K562 (cell line): Measurements from ENCODE around the gene CAMP. TPM values are rescaled to one million over a fixed set of nuclear protein-coding genes. Genes with fewer than 3 reads are reported as not detected.

ENCODE experiments used
- ATAC-seq: fragments of 200-7000 bp; cut with Tn5 transposase; 3 replicates; pipeline ENCODE4 v1.9.1; 2020; ENCODE audit warnings: moderate library complexity
- BruUV-seq: library from RNA; stranded (reverse); fragments of 400-500 nt; replicated peaks from 2 replicates; lab custom pipeline; 2021; lab: Mats Ljungman, UMichigan
- CTCF ChIA-PET: fragments of 300-600 bp; formaldehyde crosslinking; extraction: SDS; loops from one replicate; lab custom pipeline; 2021; ENCODE audit warnings: low intra/inter-chr PET ratio; lab: Yijun Ruan, JAX
- POLR2A ChIA-PET: fragments of 300-600, 350-650 bp; sonication (Branson Sonifier 250); formaldehyde crosslinking; extraction: SDS; loops from one replicate; lab custom pipeline; 2021; ENCODE audit warnings: antibody characterized with exemption, inconsistent platforms; lab: Yijun Ruan, JAX
- DNase-seq, 4 experiments: peaks; one replicate each; pipeline versions ENCODE4 v3.0.0 to v3.0.0-alpha.2; 2011 to 2018; ENCODE audit warnings: low spot score in 3 of 4, mixed read lengths in 3 of 4; ENCODE audit errors: extremely low read depth in 1 of 4
- FAIRE-seq: peaks from 2 replicates; lab custom pipeline; 2011; peaks lifted over from hg19 to GRCh38; lab: Jason Lieb, UNC
- H2AFZ ChIP-seq: 2 replicates; pipeline ENCODE4 v1.6.0; 2011; ENCODE audit warnings: low read depth, low read length, control low read depth, inconsistent platforms
- H3K27ac ChIP-seq: fragments of 200-600 bp; 3 replicates; pipeline ENCODE4 v1.8.0; 2011; ENCODE audit warnings: low read depth, mild to moderate bottlenecking, control low read depth, inconsistent platforms, low read length, moderate library complexity, mixed read lengths; ENCODE audit errors: extremely low read depth
- H3K27me3 ChIP-seq, 2 experiments: fragments of 300-600 bp in 1 of 2; 2 replicates in 1 of 2; 3 replicates in 1 of 2; pipeline versions ENCODE4 v1.6.0 to v1.8.0; 2011; ENCODE audit warnings: inconsistent platforms in 2 of 2, low read length in 2 of 2, mild to moderate bottlenecking in 1 of 2, mixed read lengths in 1 of 2, moderate library complexity in 1 of 2; ENCODE audit not compliant: control insufficient read depth in 2 of 2, insufficient read depth in 2 of 2
- H3K36me3 ChIP-seq: fragments of 300-600 bp; 3 replicates; pipeline ENCODE4 v1.8.0; 2011; ENCODE audit warnings: mild to moderate bottlenecking, low read length, inconsistent platforms; ENCODE audit not compliant: control insufficient read depth, insufficient read depth
- H3K4me1 ChIP-seq, 2 experiments: fragments of 200-600 bp in 1 of 2; replicated peaks in 1 of 2; 2 replicates in 1 of 2; 3 replicates in 1 of 2; pipeline versions ENCODE4 v1.5.1 to v1.8.0; 2011; ENCODE audit warnings: inconsistent platforms in 2 of 2, low read length in 2 of 2, mild to moderate bottlenecking in 1 of 2, mixed read lengths in 1 of 2, moderate library complexity in 1 of 2; ENCODE audit not compliant: control insufficient read depth in 2 of 2, insufficient read depth in 2 of 2
- H3K4me2 ChIP-seq: 2 replicates; pipeline ENCODE4 v1.6.1; 2011; ENCODE audit warnings: low read length, control low read depth, inconsistent platforms, mixed read lengths; ENCODE audit not compliant: insufficient read depth
- H3K4me3 ChIP-seq: fragments of 200-600 bp; sonication (generic), shearing (Covaris generic); 2 replicates; pipeline ENCODE4 v1.5.1; 2016; ENCODE audit warnings: control low read depth, inconsistent platforms
- H3K79me2 ChIP-seq: fragments of 200-600 bp; 3 replicates; pipeline ENCODE4 v1.8.0; 2011; ENCODE audit warnings: low read length, inconsistent platforms; ENCODE audit not compliant: control insufficient read depth, insufficient read depth
- H3K9ac ChIP-seq, 2 experiments: 2 replicates each; pipeline versions ENCODE4 v1.6.0 to v1.6.1; 2011; ENCODE audit warnings: low read depth in 2 of 2, low read length in 2 of 2, control low read depth in 1 of 2, inconsistent platforms in 1 of 2, mild to moderate bottlenecking in 1 of 2, mixed read lengths in 1 of 2; ENCODE audit not compliant: insufficient read depth in 1 of 2
- H3K9me1 ChIP-seq: one replicate; pipeline ENCODE4 v1.6.0; 2011; ENCODE audit warnings: inconsistent platforms, mild to moderate bottlenecking, low read length, moderate library complexity; ENCODE audit not compliant: control insufficient read depth, insufficient read depth
- H3K9me3 ChIP-seq: replicated peaks from 2 replicates; pipeline ENCODE4 v1.5.1; 2011; ENCODE audit warnings: low read depth, low read length, inconsistent platforms; ENCODE audit not compliant: control insufficient read depth, insufficient read depth
- H4K20me1 ChIP-seq: replicated peaks from 2 replicates; pipeline ENCODE4 v1.6.1; 2011; ENCODE audit warnings: low read length, inconsistent platforms, mixed read lengths; ENCODE audit not compliant: control insufficient read depth, insufficient read depth
- ETV1 ChIP-seq: fragments of 450-650 bp; conservative IDR thresholded peaks from 2 replicates; pipeline ENCODE4 v1.6.1; 2016; ENCODE audit warnings: missing genetic modification characterization, control low read depth, low read depth, missing compliant biosample characterization
- HCFC1 ChIP-seq: IDR thresholded peaks from 2 replicates; pipeline ENCODE4 v1.6.1; 2012; ENCODE audit warnings: low read depth, low read length, improper control_type of control experiment
- HSF4 ChIP-seq: fragments of 250-450 bp; sonication (Bioruptor Pico); IDR thresholded peaks from 2 replicates; pipeline ENCODE4 v2.1.2; 2022; ENCODE audit warnings: mild to moderate bottlenecking, moderate library complexity, borderline replicate concordance
- MEIS2 ChIP-seq: fragments of 450-650 bp; IDR thresholded peaks from 2 replicates; pipeline ENCODE4 v1.6.1; 2014; ENCODE audit warnings: mild to moderate bottlenecking; ENCODE audit not compliant: partially characterized antibody
- NFYB ChIP-seq: IDR thresholded peaks from 2 replicates; pipeline ENCODE4 v1.6.1; 2011; ENCODE audit warnings: mild to moderate bottlenecking, moderate library complexity; ENCODE audit not compliant: insufficient read length; ENCODE audit errors: extremely low read depth
- PATZ1 ChIP-seq: fragments of 250-450 bp; sonication (Bioruptor Pico); IDR thresholded peaks from 2 replicates; pipeline ENCODE4 v1.5.0; 2020; ENCODE audit warnings: mild to moderate bottlenecking, borderline replicate concordance
- SREBF1 ChIP-seq: fragments of 150-350 bp; IDR thresholded peaks from 2 replicates; pipeline ENCODE4 v1.6.1; 2014; ENCODE audit warnings: antibody characterized with exemption, low read depth, low read length, borderline replicate concordance
- THAP7 ChIP-seq: fragments of 250-450 bp; sonication (Bioruptor Pico); IDR thresholded peaks from 2 replicates; pipeline ENCODE4 v1.5.0; 2021
- THRA ChIP-seq: fragments of 450-650 bp; IDR thresholded peaks from 2 replicates; pipeline ENCODE4 v1.6.1; 2017; ENCODE audit warnings: mild to moderate bottlenecking, moderate library complexity
- VEZF1 ChIP-seq: fragments of 200-800 bp; sonication (Bioruptor generic); IDR thresholded peaks from 2 replicates; pipeline ENCODE4 v1.6.1; 2017; ENCODE audit warnings: missing genetic modification characterization, missing compliant biosample characterization
- ZBTB17 ChIP-seq: fragments of 450-650 bp; formaldehyde crosslinking; IDR thresholded peaks from 2 replicates; pipeline ENCODE4 v1.4.0; 2020; ENCODE audit warnings: mild to moderate bottlenecking
- ZKSCAN1 ChIP-seq: fragments of 150-350 bp; IDR thresholded peaks from 2 replicates; pipeline ENCODE4 v1.6.1; 2016; ENCODE audit warnings: low read depth, low read length
- ZNF174 ChIP-seq: fragments of 250-450 bp; sonication (Bioruptor Pico); IDR thresholded peaks from 2 replicates; pipeline ENCODE4 v1.4.0; 2020; ENCODE audit warnings: mild to moderate bottlenecking
- WGBS: fragments of 100-300 bp; shearing (Covaris generic); methylation state at CpG from one replicate; pipeline ENCODE4 v1.1.6; 2016; ENCODE audit warnings: low coverage, mixed read lengths; ENCODE audit not compliant: insufficient coverage; ENCODE audit errors: missing lambda C conversion rate; 5-methylcytosine and 5-hydroxymethylcytosine counted together
- in situ Hi-C: fragments of 300-500 bp; cut with MboI; formaldehyde crosslinking; loops from 4 replicates; pipeline ENCODE4 v1.15.0; 2018; ENCODE audit warnings: inconsistent platforms, mixed read lengths
- intact Hi-C: fragments of 100-400 bp; cut with micrococcal nuclease; formaldehyde crosslinking; loops from 2 replicates; pipeline ENCODE4 v1.14.2; 2022
- polyA plus RNA-seq, 8 experiments: library from polyadenylated mRNA; depleted of rRNA in 4 of 8; stranded (reverse) in 5 of 8; unstranded in 3 of 8; fragments of >200 nt; fragmentation: Nextera tagmentation in 2 of 8; fragmentation: Illumina TruSeq in 1 of 8; extraction: Ambion mirVana in 2 of 8; extraction: Trizol in 1 of 8; gene quantifications; 2 replicates each; pipeline versions ENCODE4 v1.2.1 to v1.2.3, GENCODE V29; 2011 to 2014; ENCODE audit warnings: inconsistent platforms in 1 of 8, missing spikeins in 1 of 8
- total RNA-seq, 7 experiments: library from RNA; depleted of rRNA in 6 of 7; stranded (reverse); fragments of >200 nt in 6 of 7; fragmentation: Illumina TruSeq in 2 of 7; extraction: Trizol in 2 of 7; gene quantifications; 2 replicates each; pipeline versions ENCODE4 v1.2.1 to v1.2.3, GENCODE V29; 2011 to 2021; ENCODE audit warnings: low replicate concordance in 1 of 7

CAMP gene
- total and polyA plus RNA-seq, 9 of the 15 experiments (the other 6 are each of a cell fraction or from before 2014, with no cell fraction given) = 0.22 TPM; not detected in 8

GRCh38 chr3:48214225-48214624 is 9.1 kb upstream of the CAMP start:
- 21% methylated on average over 3 of the region's 3 CpGs for WGBS
- Histone ChIP-seq H3K4me1 (no peaks in the 10 kb centered on the region; a peak in 1 of 5 replicates), H3K27ac (no peak overlapping the region), H3K9me1 (no peaks in the 10 kb centered on the region), H3K79me2 (no peaks in the 10 kb centered on the region), H3K4me3 (no peak overlapping the region), H3K9me3 (no peaks in the 10 kb centered on the region), H3K27me3 (no peaks in the 10 kb centered on the region; a peak in 2 of 5 replicates)
- no peak for DNase-seq
- ATAC-seq = no peak
- no peak for FAIRE-seq
- no TSS peak for BruUV-seq
- no peak for TF ChIP-seq HSF4 (CRISPR knock-in tag)
- TF ChIP-seq VEZF1 (CRISPR knock-in tag) = no peak
- TF ChIP-seq NFYB = no peak
- no peak for TF ChIP-seq ZBTB17 (CRISPR knock-in tag)
- no peak for TF ChIP-seq ZNF174 (CRISPR knock-in tag)
- no peak for TF ChIP-seq THRA
- TF ChIP-seq HCFC1 = no peak
- TF ChIP-seq ETV1 = no peak
- no peak for TF ChIP-seq ZKSCAN1
- TF ChIP-seq THAP7 (CRISPR knock-in tag) = no peak
- TF ChIP-seq MEIS2 = no peak
- TF ChIP-seq PATZ1 (CRISPR knock-in tag) = no peak
- no peak for TF ChIP-seq SREBF1
- TF ChIP-seq, all 486 proteins: peak for 0
- H3K9ac ChIP-seq = no peak overlapping the region
- CTCF ChIA-PET = no interaction called here
- intact Hi-C loops (no loop called here), in situ Hi-C loops (no loop called here)
- H3K36me3 ChIP-seq = no peaks in the 10 kb centered on the region
- no peak overlapping the region for H2AFZ ChIP-seq
- no peak overlapping the region for H3K4me2 ChIP-seq
- no peaks in the 10 kb centered on the region for H4K20me1 ChIP-seq
- POLR2A ChIA-PET = interaction anchor here (0.6 kb wide), 1 partner anchor 20 kb away, joined by 3 read pairs; no protein-coding TSS in a partner anchor
